ENCODE measurements around the gene RAPH1.

The RAPH1 gene

GRCh38 chr2:203344667-203345066, 190.4 kb downstream of the RAPH1 start:
- in situ Hi-C loops (cut with MboI; ENCODE audit: low pct_unique_long_range_greater_than_20kb, low sequenced_read_pairs) = no loop called here
- DNase-seq = no peak

Data from KBM-7 (cell line).